GM12878 (cell line): ENCODE results near the gene MEG3. TPM values are rescaled to one million over a fixed set of nuclear protein-coding genes. Genes with fewer than 3 reads are reported as not detected.

Experiments
- ATAC-seq: fragments of 200-7000 bp; cut with Tn5 transposase; 3 replicates; pipeline ENCODE4 v1.9.1; 2020; ENCODE audit warnings: mild to moderate bottlenecking, moderate library complexity
- BruUV-seq: library from RNA; stranded (reverse); fragments of 400-500 nt; replicated peaks from 2 replicates; lab custom pipeline; 2021; lab: Mats Ljungman, UMichigan
- CTCF ChIA-PET: fragments of 300-600 bp; sonication (Branson Sonifier 250); formaldehyde crosslinking; extraction: SDS; loops from one replicate; lab custom pipeline; 2021; ENCODE audit warnings: inconsistent platforms; lab: Yijun Ruan, JAX
- POLR2A ChIA-PET: fragments of 350-600 bp; formaldehyde crosslinking; extraction: SDS; loops from one replicate; lab custom pipeline; 2021; ENCODE audit warnings: inconsistent platforms; lab: Charles Lee
- RAD21 ChIA-PET: fragments of 300-600 bp; sonication (Branson Sonifier 250); formaldehyde crosslinking; loops from one replicate; lab custom pipeline; 2023; ENCODE audit warnings: antibody characterized with exemption; ENCODE audit not compliant: unreplicated experiment; lab: Charles Lee
- SMC1A ChIA-PET: fragments of 300-600 bp; sonication (Branson Sonifier 250); formaldehyde crosslinking; loops from one replicate; lab custom pipeline; 2023; ENCODE audit not compliant: unreplicated experiment, uncharacterized antibody; lab: Charles Lee
- DNase-seq: peaks from one replicate; pipeline ENCODE4 v3.0.0-alpha.2; 2011; ENCODE audit warnings: low read depth, low spot score
- FAIRE-seq: peaks from 3 replicates; lab custom pipeline; 2011; peaks lifted over from hg19 to GRCh38; lab: Jason Lieb, UNC
- H2AFZ ChIP-seq: 2 replicates; pipeline ENCODE4 v1.6.0; 2011; ENCODE audit warnings: low read depth, low read length, control low read depth; ENCODE audit not compliant: control insufficient read depth
- H3K27ac ChIP-seq: 2 replicates; pipeline ENCODE4 v1.5.1; 2011; ENCODE audit warnings: control low read depth; ENCODE audit not compliant: control insufficient read depth, insufficient read depth
- H3K27me3 ChIP-seq, 2 experiments: replicated peaks in 1 of 2; 2 replicates each; pipeline versions ENCODE4 v1.6.0 to v1.6.1; 2011; ENCODE audit warnings: low read length in 1 of 2; ENCODE audit not compliant: control insufficient read depth in 2 of 2, insufficient read depth in 2 of 2
- H3K36me3 ChIP-seq, 2 experiments: 2 replicates each; pipeline ENCODE4 v1.5.1; 2011; ENCODE audit warnings: low read length in 1 of 2; ENCODE audit not compliant: control insufficient read depth in 2 of 2, insufficient read depth in 2 of 2
- H3K4me1 ChIP-seq: 2 replicates; pipeline ENCODE4 v1.6.1; 2011; ENCODE audit warnings: mild to moderate bottlenecking, low read length, moderate library complexity, mixed read lengths; ENCODE audit not compliant: control insufficient read depth, insufficient read depth
- H3K4me2 ChIP-seq: 2 replicates; pipeline ENCODE4 v1.6.0; 2011; ENCODE audit warnings: control low read depth; ENCODE audit not compliant: control insufficient read depth, insufficient read depth
- H3K4me3 ChIP-seq: fragments of 200-600 bp; sonication (generic); 2 replicates; pipeline ENCODE4 v1.5.1; 2016
- H3K79me2 ChIP-seq: 2 replicates; pipeline ENCODE4 v1.6.0; 2011; ENCODE audit warnings: low read length; ENCODE audit not compliant: control insufficient read depth, insufficient read depth
- H3K9ac ChIP-seq: 2 replicates; pipeline ENCODE4 v1.8.0; 2011; ENCODE audit warnings: low read length, control low read depth, mixed read lengths; ENCODE audit not compliant: control insufficient read depth, insufficient read depth
- H3K9me3 ChIP-seq: replicated peaks from 3 replicates; pipeline ENCODE4 v1.5.1; 2011; ENCODE audit warnings: mild to moderate bottlenecking, low read length; ENCODE audit not compliant: control insufficient read depth, insufficient read depth
- H4K20me1 ChIP-seq: 2 replicates; pipeline ENCODE4 v1.6.0; 2011; ENCODE audit not compliant: control insufficient read depth, insufficient read depth
- ATF7 ChIP-seq: fragments of 450-650 bp; IDR thresholded peaks from 2 replicates; pipeline ENCODE4 v1.6.1; 2016; ENCODE audit warnings: low read depth, mild to moderate bottlenecking
- CBFB ChIP-seq: IDR thresholded peaks from 2 replicates; pipeline ENCODE4 v1.6.1; 2016; ENCODE audit warnings: antibody characterized with exemption, low read depth
- CEBPB ChIP-seq, 2 experiments: fragments of 150-350 bp in 1 of 2; IDR thresholded peaks; 2 replicates each; pipeline ENCODE4 v1.6.1; 2012 to 2014; ENCODE audit warnings: low read depth in 2 of 2, low read length in 2 of 2, borderline replicate concordance in 1 of 2, inconsistent platforms in 1 of 2
- IKZF2 ChIP-seq, 2 experiments: fragments of 450-650 bp; IDR thresholded peaks; 2 replicates each; pipeline ENCODE4 v1.6.1; 2017; ENCODE audit warnings: mild to moderate bottlenecking in 2 of 2, moderate library complexity in 2 of 2
- PKNOX1 ChIP-seq: fragments of 450-650 bp; IDR thresholded peaks from 2 replicates; pipeline ENCODE4 v1.6.1; 2016; ENCODE audit warnings: mild to moderate bottlenecking
- YY1 ChIP-seq: IDR thresholded peaks from 2 replicates; pipeline ENCODE4 v1.6.1; 2011; ENCODE audit warnings: low read depth, mild to moderate bottlenecking, low read length
- ZNF24 ChIP-seq: fragments of 450-650 bp; IDR thresholded peaks from 2 replicates; pipeline ENCODE4 v1.6.1; 2017; ENCODE audit warnings: antibody characterized with exemption, mild to moderate bottlenecking
- WGBS: methylation state at CpG from one replicate; pipeline ENCODE4 v1.1.6; 2016; ENCODE audit warnings: low lambda C conversion rate; ENCODE audit not compliant: insufficient replicate concordance, insufficient coverage; ENCODE audit errors: missing lambda C conversion rate; 5-methylcytosine and 5-hydroxymethylcytosine counted together
- in situ Hi-C: fragments of 300-500 bp; cut with MboI; formaldehyde crosslinking; loops from 9 replicates; pipeline ENCODE4 v1.14.3; 2018; ENCODE audit warnings: mixed read lengths
- intact Hi-C: fragments of 100-400 bp; cut with micrococcal nuclease; formaldehyde crosslinking; loops from one replicate; pipeline ENCODE4 v1.14.2; 2022; ENCODE audit not compliant: unreplicated experiment
- polyA plus RNA-seq, 11 experiments: library from polyadenylated mRNA; depleted of rRNA in 4 of 11; unstranded in 6 of 11; stranded (reverse) in 5 of 11; fragments of >200 nt; fragmentation: Nextera tagmentation in 4 of 11; fragmentation: Illumina TruSeq in 1 of 11; extraction: Ambion mirVana in 4 of 11; extraction: Trizol in 1 of 11; gene quantifications; 1 replicate in 1 of 11; 2 replicates in 10 of 11; pipeline versions ENCODE4 v1.2.1 to v1.2.3, GENCODE V29; 2011 to 2016; ENCODE audit warnings: inconsistent platforms in 2 of 11, missing spikeins in 2 of 11, low read depth in 1 of 11
- total RNA-seq, 4 experiments: library from RNA; depleted of rRNA in 3 of 4; stranded (reverse); fragments of >200 nt in 3 of 4; fragmentation: Illumina TruSeq in 1 of 4; extraction: Trizol in 1 of 4; gene quantifications; 2 replicates each; pipeline versions ENCODE4 v1.2.1 to v1.2.3, GENCODE V29; 2013 to 2021

Gene MEG3
- total and polyA plus RNA-seq, 10 of the 15 experiments (the other 5 are each of a cell fraction or from before 2014, with no cell fraction given) = 0.03 to 2.9 (median 0.95) TPM; not detected in 7

GRCh38 chr14:100849115-100849781, 23.3 kb downstream of the MEG3 start:
- SMC1A ChIA-PET = interaction anchor here (0.6 to 0.7 kb wide), 2 partner anchors 372 to 624 kb away, joined by 3 read pairs; no protein-coding TSS in a partner anchor
- Histone ChIP-seq H3K4me3 (no peak overlapping the region), H3K79me2 (no peaks in the 10 kb centered on the region), H4K20me1 (no peaks in the 10 kb centered on the region), H3K9me3 (no peaks in the 10 kb centered on the region), H3K4me1 (no peaks in the 10 kb centered on the region), H2AFZ (no peak overlapping the region), H3K27ac (no peak overlapping the region), H3K4me2 (no peak overlapping the region; the same call in 1 of the 2 replicates), H3K36me3 (no peaks in the 10 kb centered on the region), H3K27me3 (no peaks in the 10 kb centered on the region), H3K9ac (no peak overlapping the region)
- intact Hi-C loops = no loop called here
- BruUV-seq = no TSS peak
- no peak for FAIRE-seq
- TF ChIP-seq ATF7 (0 out of 2 replicates have a peak, but pooled peaks have one; percentile 18), YY1 (no peak), CBFB (no peak), ZNF24 (peak; percentile 65; the same call in 1 of the 2 replicates), CEBPB (IDR thresholded peaks at IDR 0.05; ENCODE audit: borderline replicate concordance in 1 of 2, low read depth in 2 of 2, low read length in 2 of 2) (no peak), PKNOX1 (peak; percentile 67), IKZF2 (IDR thresholded peaks at IDR 0.05) (0 out of 4 replicates have a peak, but pooled peaks have one; percentile 13 to 31)
- in situ Hi-C loops = no loop called here
- ATAC-seq = no peak
- 13% methylated on average over 8 of the region's 8 CpGs for WGBS
- RAD21 ChIA-PET = interaction anchor here (0.6 to 1.0 kb wide), 2 partner anchors 15 to 1464 kb away, joined by 3 read pairs; no protein-coding TSS in a partner anchor
- no peak for DNase-seq
- POLR2A ChIA-PET = no interaction called here
- CTCF ChIA-PET = interaction anchor here (0.7 kb wide), 1 partner anchor 104 kb away, joined by 3 read pairs; no protein-coding TSS in a partner anchor
